ENCODE measurements around the gene NR5A2.

GRCh38 chr1:199983531-199983930 lies 44.0 kb upstream of the NR5A2 start:
- no peak for TF ChIP-seq TSHZ1 (tag by site-specific recombination; IDR thresholded peaks at IDR 0.05; ENCODE audit: borderline replicate concordance)
- TF ChIP-seq ZNF639 (tag by site-specific recombination; IDR thresholded peaks at IDR 0.05) = no peak
- no peak for TF ChIP-seq ZNF140 (tag by site-specific recombination; IDR thresholded peaks at IDR 0.05)
- no peak for TF ChIP-seq CTCF (tag by site-specific recombination; IDR thresholded peaks at IDR 0.05)
- no peak for TF ChIP-seq ZNF274 (IDR thresholded peaks at IDR 0.05; ENCODE audit: low read length)
- no peak for TF ChIP-seq ZNF274 (tag by site-specific recombination; IDR thresholded peaks at IDR 0.05; ENCODE audit: borderline replicate concordance)
- TF ChIP-seq ZNF701 (tag by site-specific recombination; IDR thresholded peaks at IDR 0.05) = no peak
- TF ChIP-seq ZNF10 (tag by site-specific recombination; IDR thresholded peaks at IDR 0.05) = no peak
- TF ChIP-seq REST (tag by site-specific recombination; IDR thresholded peaks at IDR 0.05) = no peak

All from HEK293 (cell line).